CD14-positive monocyte (primary cell): ENCODE data around the gene SIRPB2. TPM values are rescaled to one million over a fixed set of nuclear protein-coding genes. Genes with fewer than 3 reads are reported as not detected.
A peak's percentile ranks its signal among the peaks of the same experiment; 100 is the strongest.

ENCODE experiments used
- DNase-seq, 3 donors: peaks; one replicate each; pipeline ENCODE4 v3.0.0-alpha.2; 2011 to 2022
- H2AFZ ChIP-seq: 2 replicates; pipeline ENCODE4 v1.6.0; 2012; ENCODE audit warnings: mild to moderate bottlenecking, low read depth, low read length, inconsistent platforms; ENCODE audit not compliant: insufficient read depth, poor library complexity, severe bottlenecking
- H3K27ac ChIP-seq, 2 donors: 1 replicate in 1 of 2; 2 replicates in 1 of 2; pipeline ENCODE4 v1.5.1; 2012 to 2013; ENCODE audit warnings: low read length in 2 of 2, control low read depth in 1 of 2, inconsistent platforms in 1 of 2, low read depth in 1 of 2, mild to moderate bottlenecking in 1 of 2
- H3K27me3 ChIP-seq, 2 donors: one replicate each; pipeline versions ENCODE4 v1.6.0 to v1.6.1; 2011 to 2013; ENCODE audit warnings: low read length in 2 of 2; ENCODE audit not compliant: control insufficient read depth in 2 of 2, insufficient read depth in 2 of 2
- H3K36me3 ChIP-seq, 2 donors: replicated peaks in 1 of 2; 1 replicate in 1 of 2; 2 replicates in 1 of 2; pipeline versions ENCODE4 v1.5.1 to v1.6.1; 2012 to 2013; ENCODE audit warnings: low read length in 2 of 2, control low read depth in 1 of 2, inconsistent platforms in 1 of 2, mild to moderate bottlenecking in 1 of 2; ENCODE audit not compliant: insufficient read depth in 2 of 2, control insufficient read depth in 1 of 2
- H3K4me1 ChIP-seq, 2 donors: 1 replicate in 1 of 2; 2 replicates in 1 of 2; pipeline versions ENCODE4 v1.5.1 to v1.6.1; 2012 to 2013; ENCODE audit warnings: low read length in 2 of 2, control low read depth in 1 of 2, inconsistent platforms in 1 of 2, mild to moderate bottlenecking in 1 of 2, moderate library complexity in 1 of 2; ENCODE audit not compliant: insufficient read depth in 2 of 2, control insufficient read depth in 1 of 2
- H3K4me2 ChIP-seq: replicated peaks from 2 replicates; pipeline ENCODE3; 2012; ENCODE audit warnings: low read length, moderate library complexity, mild to moderate bottlenecking; ENCODE audit not compliant: poor library complexity, severe bottlenecking; ENCODE audit errors: extremely low read depth
- H3K4me3 ChIP-seq, 3 experiments: fragments of 200-600 bp in 1 of 3; sonication (generic) in 1 of 3; replicated peaks in 1 of 3; 1 replicate in 2 of 3; 2 replicates in 1 of 3; pipeline ENCODE4 v1.5.1; 2011 to 2013; ENCODE audit warnings: low read length in 3 of 3, mild to moderate bottlenecking in 3 of 3, control low read depth in 2 of 3, low read depth in 2 of 3, inconsistent platforms in 1 of 3, moderate library complexity in 1 of 3
- H3K79me2 ChIP-seq: 2 replicates; pipeline ENCODE4 v1.6.0; 2012; ENCODE audit warnings: mild to moderate bottlenecking, control low read depth, inconsistent platforms, low read length, moderate library complexity; ENCODE audit not compliant: insufficient read depth
- H3K9ac ChIP-seq: 2 replicates; pipeline ENCODE4 v1.6.0; 2017; ENCODE audit warnings: low read length, mild to moderate bottlenecking; ENCODE audit not compliant: insufficient read depth, poor library complexity, severe bottlenecking
- H3K9me3 ChIP-seq, 2 donors: replicated peaks in 1 of 2; 1 replicate in 1 of 2; 2 replicates in 1 of 2; pipeline versions ENCODE4 v1.5.1 to v1.6.1; 2012 to 2013; ENCODE audit warnings: low read length in 2 of 2, control low read depth in 1 of 2; ENCODE audit not compliant: control insufficient read depth in 1 of 2, insufficient read depth in 1 of 2
- H4K20me1 ChIP-seq: 2 replicates; pipeline ENCODE4 v1.6.0; 2012; ENCODE audit warnings: mild to moderate bottlenecking, low read length, control low read depth, moderate library complexity; ENCODE audit not compliant: insufficient read depth
- H3K27ac Mint-ChIP-seq, 7 donors: one replicate each; pipeline ENCODE4 v1.8.0; 2020; ENCODE audit warnings: mild to moderate bottlenecking in 7 of 7, mixed read lengths in 7 of 7, moderate library complexity in 6 of 7, inconsistent platforms in 2 of 7
- H3K27me3 Mint-ChIP-seq, 3 donors: one replicate each; pipeline ENCODE4 v1.8.0; 2021 to 2022; ENCODE audit warnings: low read depth in 3 of 3, mild to moderate bottlenecking in 3 of 3, mixed read lengths in 3 of 3, moderate library complexity in 3 of 3, inconsistent platforms in 1 of 3
- H3K36me3 Mint-ChIP-seq, 2 donors: one replicate each; pipeline ENCODE4 v1.8.0; 2020; ENCODE audit warnings: mixed read lengths in 2 of 2, inconsistent platforms in 1 of 2, mild to moderate bottlenecking in 1 of 2
- H3K4me1 Mint-ChIP-seq: one replicate; pipeline ENCODE4 v1.8.0; 2020; ENCODE audit warnings: mild to moderate bottlenecking, mixed read lengths
- H3K4me3 Mint-ChIP-seq, 2 donors: one replicate each; pipeline ENCODE4 v1.8.0; 2020; ENCODE audit warnings: mild to moderate bottlenecking in 2 of 2, mixed read lengths in 2 of 2, moderate library complexity in 1 of 2
- H3K9me3 Mint-ChIP-seq, 7 donors: one replicate each; pipeline ENCODE4 v1.8.0; 2020 to 2022; ENCODE audit warnings: mixed read lengths in 7 of 7, mild to moderate bottlenecking in 6 of 7, moderate library complexity in 6 of 7, inconsistent platforms in 2 of 7
- CTCF ChIP-seq: fragments of 200-600 bp; IDR thresholded peaks from one replicate; pipeline ENCODE4 v1.8.0; 2022; ENCODE audit warnings: antibody characterized with exemption, mild to moderate bottlenecking
- WGBS: methylation state at CpG from one replicate; pipeline ENCODE4 v1.1.5; 2013; ENCODE audit warnings: missing lambda C conversion rate; ENCODE audit not compliant: insufficient coverage; 5-methylcytosine and 5-hydroxymethylcytosine counted together
- intact Hi-C, 2 donors: fragments of 100-400 bp; cut with micrococcal nuclease; formaldehyde crosslinking; loops; one replicate each; pipeline versions ENCODE4 v1.15.0 to v1.15.1; 2023
- polyA plus RNA-seq, 3 donors: library from polyadenylated mRNA; depleted of rRNA in 1 of 3; unstranded in 2 of 3; stranded (reverse) in 1 of 3; fragments of 300-500 nt in 2 of 3; fragments of >200 nt in 1 of 3; fragmentation: Illumina TruSeq in 2 of 3; gene quantifications; 1 replicate in 2 of 3; 2 replicates in 1 of 3; pipeline ENCODE4 v1.2.3, GENCODE V29; 2012 to 2021

Gene SIRPB2
- polyA plus RNA-seq, 3 donors, result 81.5 to 174 (median 92.8) TPM

GRCh38 chr20:1436263-1436662 is 55.0 kb downstream of the SIRPB2 start:
- peaks cover 0 to 17% (median 15%) of the 10 kb centered on the region in 3 donors for H3K27me3 Mint-ChIP-seq
- Histone ChIP-seq H3K4me1 (peaks cover 21% of the 10 kb centered on the region in 2 donors), H3K79me2 (no peaks in the 10 kb centered on the region), H3K27ac (no peak overlapping the region), H3K36me3 (peaks cover 16 to 23% of the 10 kb centered on the region in 2 donors), H2AFZ (no peak overlapping the region), H3K4me2 (no peak overlapping the region), H3K4me3 (no peak overlapping the region), H3K9me3 (no peaks in the 10 kb centered on the region), H4K20me1 (peaks cover 46% of the 10 kb centered on the region), H3K9ac (no peak overlapping the region), H3K27me3 (peaks cover 7 to 15% of the 10 kb centered on the region in 2 donors)
- no peaks in the 10 kb centered on the region for H3K9me3 Mint-ChIP-seq
- TF ChIP-seq CTCF, result no peak
- H3K36me3 Mint-ChIP-seq, result peaks cover 23 to 38% of the 10 kb centered on the region in 2 donors
- DNase-seq, result no peak
- intact Hi-C loops, result loop anchor here (2.0 to 5.0 kb wide), 4 partner anchors 44 to 124 kb away; partner anchors contain the start of gene FKBP1A (in 1 of the 2)
- no peak overlapping the region for H3K27ac Mint-ChIP-seq
- H3K4me1 Mint-ChIP-seq, result peaks cover 32% of the 10 kb centered on the region
- WGBS, result 95% methylated on average over 3 of the region's 8 CpGs
- H3K4me3 Mint-ChIP-seq, result no peak overlapping the region

DNA sequence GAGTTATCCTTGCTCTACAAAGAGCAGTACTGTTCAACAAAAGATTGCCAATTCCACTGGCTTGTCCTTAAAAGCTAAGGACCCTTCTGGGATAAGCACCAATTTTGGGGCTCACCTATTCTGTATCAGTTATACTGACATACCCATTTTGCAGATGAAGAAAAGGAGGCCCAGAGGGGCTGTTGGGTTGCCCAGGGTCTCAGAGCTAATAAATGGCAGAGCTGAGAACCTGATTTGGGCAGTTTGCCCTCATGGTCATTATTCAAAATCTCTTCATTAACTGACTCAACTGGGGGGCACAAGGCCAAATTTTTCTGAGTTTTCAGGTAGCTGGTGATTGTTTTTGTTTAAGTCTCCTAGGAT is 55.9 kb downstream of the SIRPB2 start:
- H3K27me3 ChIP-seq, result peaks cover 13 to 20% of the 10 kb centered on the region in 2 donors
- Mint-ChIP-seq H3K4me1 (peaks cover 32% of the 10 kb centered on the region), H3K27ac (peak overlapping the region in 6 of 7 donors; percentile 23 to 82 (median 65)), H3K4me3 (no peak overlapping the region), H3K9me3 (no peaks in the 10 kb centered on the region), H3K36me3 (peaks cover 13 to 33% of the 10 kb centered on the region in 2 donors), H3K27me3 (peaks cover 0 to 17% (median 15%) of the 10 kb centered on the region in 3 donors)
- H3K4me1 ChIP-seq, result peaks cover 21% of the 10 kb centered on the region in 2 donors
- no peak overlapping the region for H3K4me2 ChIP-seq
- no peak overlapping the region for H3K27ac ChIP-seq
- no peaks in the 10 kb centered on the region for H3K9me3 ChIP-seq
- H3K4me3 ChIP-seq, result no peak overlapping the region
- H3K79me2 ChIP-seq, result no peaks in the 10 kb centered on the region
- no peak overlapping the region for H3K9ac ChIP-seq
- H3K36me3 ChIP-seq, result peaks cover 7 to 14% of the 10 kb centered on the region in 2 donors
- no peak overlapping the region for H2AFZ ChIP-seq
- no peak for DNase-seq
- peaks cover 36% of the 10 kb centered on the region for H4K20me1 ChIP-seq
- intact Hi-C loops, result loop anchor here (2.0 to 5.0 kb wide), 4 partner anchors 43 to 123 kb away; partner anchors contain the start of gene FKBP1A (in 1 of the 2)
- TF ChIP-seq CTCF, result no peak
